Esophagus squamous epithelium (tissue), 5 donors: Measurements from ENCODE around the gene HFE. TPM values are rescaled to one million over a fixed set of nuclear protein-coding genes. Genes with fewer than 3 reads are reported as not detected.

Experiments
- DNase-seq: peaks from one replicate; lab custom pipeline; 2025; lab: John Stamatoyannopoulos, UW
- H3K27ac ChIP-seq, 4 donors: fragments of 200-600 bp; sonication (generic); one replicate each; pipeline ENCODE4 v1.5.1; 2016 to 2019; ENCODE audit warnings: mild to moderate bottlenecking in 1 of 4
- H3K27me3 ChIP-seq, 4 donors: fragments of 200-600 bp; sonication (generic); 1 replicate in 3 of 4; 2 replicates in 1 of 4; pipeline versions ENCODE4 v1.5.1 to v1.6.0; 2017 to 2021; ENCODE audit warnings: antibody characterized with exemption in 1 of 4
- H3K36me3 ChIP-seq, 3 donors: fragments of 200-600 bp; sonication (generic); one replicate each; pipeline ENCODE4 v1.5.1; 2016 to 2019
- H3K4me1 ChIP-seq, 3 donors: fragments of 200-600 bp; sonication (generic); one replicate each; pipeline ENCODE4 v1.5.1; 2017 to 2019
- H3K4me3 ChIP-seq, 4 donors: fragments of 200-600 bp; sonication (generic); 1 replicate in 3 of 4; 2 replicates in 1 of 4; pipeline ENCODE4 v1.5.1; 2016 to 2019; ENCODE audit warnings: mild to moderate bottlenecking in 2 of 4, moderate library complexity in 1 of 4
- H3K9me3 ChIP-seq, 3 donors: fragments of 200-600 bp; sonication (generic); one replicate each; pipeline ENCODE4 v1.5.1; 2016 to 2019
- CTCF ChIP-seq, 6 experiments: fragments of 450-650 bp in 4 of 6; fragments of 200-600 bp in 2 of 6; sonication (generic) in 2 of 6; IDR thresholded peaks; one replicate each; pipeline ENCODE4 v1.5.1; 2016 to 2019; ENCODE audit warnings: antibody characterized with exemption in 6 of 6, mild to moderate bottlenecking in 4 of 6, moderate library complexity in 4 of 6
- POLR2A ChIP-seq, 4 donors: fragments of 450-650 bp; IDR thresholded peaks; one replicate each; pipeline ENCODE4 v1.6.1; 2017; ENCODE audit warnings: antibody characterized with exemption in 4 of 4, mild to moderate bottlenecking in 4 of 4, moderate library complexity in 3 of 4
- WGBS, 2 donors: methylation state at CpG; one replicate each; pipeline ENCODE4 v1.1.5; 2018; 5-methylcytosine and 5-hydroxymethylcytosine counted together
- intact Hi-C: fragments of 100-400 bp; cut with DNase I; formaldehyde crosslinking; loops from one replicate; pipeline ENCODE4 v1.15.0; 2022
- total RNA-seq, 4 donors: library from RNA; depleted of rRNA; stranded (reverse); fragments of >200 nt; gene quantifications; one replicate each; pipeline ENCODE4 v1.1.0, GENCODE V29; 2016
- donor health status: DM: yes; HTN: yes; CAD: no.

The HFE gene
- total RNA-seq, 4 donors from 2014 or later, result 2.9 to 7.3 (median 4.3) TPM

GRCh38 chr6:26128013-26128771 is 41.0 kb downstream of the HFE start:
- intact Hi-C loops, result loop anchor here (10.0 kb wide), 2 partner anchors 67 to 1007 kb away; a partner anchor contains a TSS
- H3K4me3 ChIP-seq, result peak overlapping the region in 2 of 4 donors; percentile 78 to 80

GRCh38 chr6:26129656-26130055 is 42.4 kb downstream of the HFE start:
- TF ChIP-seq CTCF (IDR thresholded peaks at IDR 0.05), result no peak
- 42 to 80% methylated on average over 1 of the region's 1 CpG for WGBS, 2 donors
- Histone ChIP-seq H3K4me3 (no peak overlapping the region), H3K27ac (no peak overlapping the region), H3K36me3 (peaks cover 0 to 60% (median 0%) of the 10 kb centered on the region in 3 donors), H3K27me3 (no peaks in the 10 kb centered on the region), H3K4me1 (peaks cover 18 to 67% (median 19%) of the 10 kb centered on the region in 3 donors), H3K9me3 (no peaks in the 10 kb centered on the region)
- intact Hi-C loops, result loop anchor here (10.0 kb wide), 2 partner anchors 65 to 1005 kb away; a partner anchor contains a TSS
- no peak for DNase-seq

More at GRCh38 chr6:26128013-26128771, 41.0 kb downstream of the HFE start:
- Histone ChIP-seq H3K27me3 (no peaks in the 10 kb centered on the region), H3K27ac (peak overlapping the region in 2 of 4 donors; percentile 94 to 97), H3K36me3 (peaks cover 0 to 54% (median 0%) of the 10 kb centered on the region in 3 donors), H3K4me1 (peaks cover 18 to 67% (median 19%) of the 10 kb centered on the region in 3 donors), H3K9me3 (no peaks in the 10 kb centered on the region)
- 72 to 73% methylated on average over 5 of the region's 5 CpGs for WGBS, 2 donors
- TF ChIP-seq POLR2A (IDR thresholded peaks at IDR 0.05), result no peak
- TF ChIP-seq CTCF (IDR thresholded peaks at IDR 0.05), result no peak
- no peak for DNase-seq

GRCh38 chr6:26130581-26131249 is 43.5 kb downstream of the HFE start:
- H3K27ac ChIP-seq, result peak overlapping the region in 2 of 4 donors; percentile 24 to 57
- WGBS, 2 donors, result 53 to 82% methylated on average over 3 to 6 of the region's 6 CpGs
- no peak for TF ChIP-seq CTCF (IDR thresholded peaks at IDR 0.05)
- TF ChIP-seq POLR2A (IDR thresholded peaks at IDR 0.05), result no peak

GRCh38 chr6:26131618-26132017 is 44.4 kb downstream of the HFE start:
- TF ChIP-seq CTCF (IDR thresholded peaks at IDR 0.05) (no peak), POLR2A (IDR thresholded peaks at IDR 0.05) (no peak)
- 29 to 57% methylated on average over 2 to 3 of the region's 3 CpGs for WGBS, 2 donors
- Histone ChIP-seq H3K27me3 (no peaks in the 10 kb centered on the region), H3K27ac (peak overlapping the region in 2 of 4 donors; percentile 24 to 57), H3K4me1 (peaks cover 18 to 64% (median 19%) of the 10 kb centered on the region in 3 donors), H3K36me3 (peaks cover 0 to 73% (median 0%) of the 10 kb centered on the region in 3 donors), H3K9me3 (no peaks in the 10 kb centered on the region), H3K4me3 (no peak overlapping the region)
- intact Hi-C loops, result no loop called here
- no peak for DNase-seq

More at GRCh38 chr6:26130581-26131249, 43.5 kb downstream of the HFE start:
- H3K9me3 ChIP-seq, result no peaks in the 10 kb centered on the region
- peaks cover 18 to 67% (median 19%) of the 10 kb centered on the region in 3 donors for H3K4me1 ChIP-seq
- peaks cover 0 to 70% (median 0%) of the 10 kb centered on the region in 3 donors for H3K36me3 ChIP-seq
- no peak for DNase-seq
- H3K4me3 ChIP-seq, result no peak overlapping the region
- intact Hi-C loops, result no loop called here
- H3K27me3 ChIP-seq, result no peaks in the 10 kb centered on the region
